NT2/D1 (cell line): ENCODE measurements around the gene ST6GALNAC3.
A peak's percentile ranks its signal among the peaks of the same experiment; 100 is the strongest.

Experiments used
- DNase-seq: peaks from one replicate; pipeline ENCODE4 v3.0.0-alpha.2; 2011; ENCODE audit warnings: low read depth, low spot score
- H3K27me3 ChIP-seq: 2 replicates; pipeline ENCODE4 v1.6.0; 2011; ENCODE audit warnings: mild to moderate bottlenecking; ENCODE audit not compliant: insufficient read length, insufficient read depth
- H3K36me3 ChIP-seq: 2 replicates; pipeline ENCODE4 v1.6.1; 2011; ENCODE audit warnings: mild to moderate bottlenecking, low read length, mixed read lengths; ENCODE audit not compliant: insufficient read depth, insufficient read length
- H3K4me1 ChIP-seq: 2 replicates; pipeline ENCODE4 v1.5.1; 2011; ENCODE audit not compliant: insufficient read depth, insufficient read length
- H3K4me3 ChIP-seq: 2 replicates; pipeline ENCODE4 v1.5.1; 2011; ENCODE audit warnings: low read depth; ENCODE audit not compliant: insufficient read length
- H3K9ac ChIP-seq: 2 replicates; pipeline ENCODE4 v1.6.0; 2011; ENCODE audit warnings: low read depth; ENCODE audit not compliant: insufficient read length
- H3K9me3 ChIP-seq: 2 replicates; pipeline ENCODE4 v1.5.1; 2011; ENCODE audit warnings: mild to moderate bottlenecking, low read length; ENCODE audit not compliant: insufficient read depth
- SUZ12 ChIP-seq: IDR thresholded peaks from 2 replicates; pipeline ENCODE4 v1.6.1; 2011; ENCODE audit not compliant: insufficient read length, insufficient read depth; ENCODE audit errors: extremely low read depth
- YY1 ChIP-seq: IDR thresholded peaks from 2 replicates; pipeline ENCODE4 v1.6.1; 2011; ENCODE audit not compliant: insufficient read length, insufficient read depth
- ZNF274 ChIP-seq: IDR thresholded peaks from 2 replicates; pipeline ENCODE4 v1.6.1; 2011; ENCODE audit warnings: mild to moderate bottlenecking, low read depth, low read length

Gene ST6GALNAC3

GRCh38 chr1:76491737-76492136 is 417.2 kb downstream of the ST6GALNAC3 start:
- H3K9me3 ChIP-seq = no peaks in the 10 kb centered on the region
- DNase-seq = no peak

DNA sequence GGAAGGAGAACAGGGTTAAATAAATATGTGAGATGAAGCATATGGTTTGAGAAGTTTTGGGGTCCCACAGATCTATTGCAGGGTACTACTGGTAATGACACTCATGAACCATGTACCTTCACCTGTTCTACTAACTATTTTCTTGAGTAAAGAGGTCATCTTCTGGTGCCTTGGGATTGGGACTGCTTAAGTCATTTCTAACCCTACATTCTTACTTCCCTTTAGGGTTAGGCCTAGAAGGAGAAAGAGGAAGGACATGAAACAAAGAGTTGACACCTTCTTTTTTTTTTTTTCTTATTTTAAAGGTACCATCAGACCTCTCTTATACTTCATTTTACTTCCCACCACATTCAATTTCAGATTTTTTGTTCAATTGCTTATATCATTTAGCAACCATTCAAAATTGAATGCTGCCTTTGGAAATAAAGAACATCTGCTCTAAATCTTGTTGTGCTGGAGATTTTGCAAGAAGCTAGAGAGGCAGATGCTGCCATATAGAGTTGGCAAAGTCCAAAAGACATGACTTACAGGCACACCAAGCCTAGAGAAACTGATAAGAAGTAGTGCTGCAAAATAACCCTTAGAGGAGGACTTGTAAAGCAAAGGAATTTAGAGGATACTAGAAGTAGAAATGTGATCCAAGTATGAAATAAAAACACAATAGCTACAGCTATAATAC is 418.3 kb downstream of the ST6GALNAC3 start:
- no peak for TF ChIP-seq ZNF274
- no peak for TF ChIP-seq SUZ12
- TF ChIP-seq YY1 = no peak
- Histone ChIP-seq H3K9ac (no peak overlapping the region), H3K27me3 (no peaks in the 10 kb centered on the region), H3K36me3 (no peaks in the 10 kb centered on the region), H3K4me1 (no peaks in the 10 kb centered on the region), H3K9me3 (no peaks in the 10 kb centered on the region), H3K4me3 (no peak overlapping the region)
- no peak for DNase-seq

More at GRCh38 chr1:76491737-76492136, 417.2 kb downstream of the ST6GALNAC3 start:
- H3K9ac ChIP-seq = no peak overlapping the region
- no peaks in the 10 kb centered on the region for H3K27me3 ChIP-seq
- H3K4me3 ChIP-seq = no peak overlapping the region
- TF ChIP-seq SUZ12 (no peak), ZNF274 (no peak), YY1 (no peak)
- H3K36me3 ChIP-seq = no peaks in the 10 kb centered on the region
- H3K4me1 ChIP-seq = no peaks in the 10 kb centered on the region

- no peaks in the 10 kb centered on the region for H3K36me3 ChIP-seq
- no peaks in the 10 kb centered on the region for H3K27me3 ChIP-seq
- no peak for TF ChIP-seq SUZ12
- no peak for TF ChIP-seq ZNF274
- TF ChIP-seq YY1 = no peak
- H3K9ac ChIP-seq = no peak overlapping the region
- no peak overlapping the region for H3K4me3 ChIP-seq
- no peaks in the 10 kb centered on the region for H3K9me3 ChIP-seq
- peak; percentile 40 for DNase-seq
- H3K4me1 ChIP-seq = no peaks in the 10 kb centered on the region
Observed at GRCh38 chr1:76494807-76495206, 420.3 kb downstream of the ST6GALNAC3 start.

DNA sequence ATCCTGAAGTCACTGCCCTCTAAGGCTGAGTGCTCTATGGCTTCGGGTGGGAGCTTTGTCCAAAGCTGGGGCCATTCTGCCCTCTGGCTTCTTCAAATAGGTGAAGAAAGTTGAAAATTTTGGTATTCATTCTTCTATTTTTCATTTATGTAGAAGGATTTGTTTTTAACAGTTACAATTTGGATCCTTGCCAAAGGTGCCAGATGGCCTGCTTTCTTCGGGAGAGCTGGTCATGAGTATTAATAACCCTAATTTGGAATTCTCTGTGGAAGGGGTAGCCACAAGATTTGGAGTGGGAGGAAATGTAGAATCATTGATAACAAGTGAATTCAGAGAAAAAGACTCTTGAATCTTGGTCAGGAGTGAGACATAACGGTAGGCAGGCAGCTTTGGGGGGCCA is 422.3 kb downstream of the ST6GALNAC3 start:
- Histone ChIP-seq H3K36me3 (no peaks in the 10 kb centered on the region), H3K4me3 (no peak overlapping the region), H3K27me3 (no peaks in the 10 kb centered on the region), H3K9me3 (no peaks in the 10 kb centered on the region), H3K9ac (no peak overlapping the region), H3K4me1 (no peaks in the 10 kb centered on the region)
- no peak for TF ChIP-seq SUZ12
- TF ChIP-seq ZNF274 = no peak
- no peak for TF ChIP-seq YY1
- DNase-seq = no peak

DNA sequence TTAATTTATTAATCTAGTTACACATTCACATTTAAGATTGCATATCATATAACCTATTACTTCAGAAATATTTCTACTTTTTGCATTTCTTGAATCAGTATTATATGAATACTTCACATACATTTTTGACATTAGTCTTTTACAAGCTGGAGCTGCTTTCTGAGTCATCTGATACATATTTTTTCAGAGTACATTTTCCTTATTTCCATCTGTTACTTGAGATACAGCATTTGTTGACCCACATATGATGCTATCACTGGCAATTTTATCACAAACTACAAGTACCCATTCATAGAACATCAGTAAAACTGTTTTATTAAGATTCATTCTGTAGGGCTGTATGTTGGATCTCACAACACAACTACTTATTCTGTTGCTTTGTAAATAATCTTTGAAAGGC is 425.6 kb downstream of the ST6GALNAC3 start:
- Histone ChIP-seq H3K9me3 (no peaks in the 10 kb centered on the region), H3K4me1 (no peaks in the 10 kb centered on the region), H3K27me3 (no peaks in the 10 kb centered on the region), H3K9ac (no peak overlapping the region), H3K36me3 (no peaks in the 10 kb centered on the region), H3K4me3 (no peak overlapping the region)
- DNase-seq = no peak
- TF ChIP-seq YY1 (no peak), SUZ12 (no peak), ZNF274 (no peak)

GRCh38 chr1:76501136-76501535 is 426.6 kb downstream of the ST6GALNAC3 start:
- DNase-seq = no peak
- TF ChIP-seq ZNF274 (no peak), YY1 (no peak), SUZ12 (no peak)
- Histone ChIP-seq H3K36me3 (no peaks in the 10 kb centered on the region), H3K4me1 (no peaks in the 10 kb centered on the region), H3K27me3 (no peaks in the 10 kb centered on the region), H3K9me3 (no peaks in the 10 kb centered on the region), H3K9ac (no peak overlapping the region), H3K4me3 (no peak overlapping the region)

DNA sequence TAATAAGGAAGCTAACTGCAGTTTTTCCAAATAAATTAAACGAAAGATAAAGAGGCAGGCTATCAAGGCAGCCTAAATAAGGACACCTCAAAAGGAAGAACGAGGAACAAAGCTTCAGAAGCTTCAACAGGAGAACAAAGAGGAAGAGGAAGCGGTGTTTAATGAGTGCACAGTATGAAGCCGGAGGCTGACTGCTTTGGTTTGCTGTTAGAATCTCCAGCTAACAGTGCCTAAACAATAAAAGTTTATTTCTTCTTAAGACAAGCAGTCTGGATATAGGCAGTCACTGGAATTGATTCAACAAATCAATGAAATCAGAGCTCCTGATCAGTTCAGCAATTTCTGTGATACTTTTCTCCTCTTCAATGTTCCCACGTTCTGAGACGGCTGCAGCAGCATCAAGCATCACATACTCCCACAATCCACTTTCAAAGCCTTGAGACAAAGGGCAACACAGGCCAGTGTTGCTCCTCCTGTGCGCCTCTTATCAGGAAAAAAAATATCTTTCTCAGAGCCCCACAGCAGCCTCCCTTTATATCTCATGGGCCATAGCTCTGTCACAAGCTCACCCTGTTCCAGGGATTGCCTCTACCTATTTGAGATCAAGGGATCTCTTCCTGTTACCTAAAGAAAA is 427.2 kb downstream of the ST6GALNAC3 start:
- Histone ChIP-seq H3K27me3 (no peaks in the 10 kb centered on the region), H3K4me1 (no peaks in the 10 kb centered on the region), H3K9ac (no peak overlapping the region), H3K36me3 (no peaks in the 10 kb centered on the region), H3K9me3 (no peaks in the 10 kb centered on the region), H3K4me3 (no peak overlapping the region)
- DNase-seq = peak; percentile 76
- TF ChIP-seq ZNF274 (no peak), YY1 (no peak), SUZ12 (no peak)
